K562 (cell line): ENCODE measurements around the gene KRTAP4-7. TPM values are rescaled to one million over a fixed set of nuclear protein-coding genes. Genes with fewer than 3 reads are reported as not detected.
A peak's percentile ranks its signal among the peaks of the same experiment; 100 is the strongest.

Source experiments
- ATAC-seq: fragments of 200-7000 bp; cut with Tn5 transposase; 3 replicates; pipeline ENCODE4 v1.9.1; 2020; ENCODE audit warnings: moderate library complexity
- BruUV-seq: library from RNA; stranded (reverse); fragments of 400-500 nt; replicated peaks from 2 replicates; lab custom pipeline; 2021; lab: Mats Ljungman, UMichigan
- CTCF ChIA-PET: fragments of 300-600 bp; formaldehyde crosslinking; extraction: SDS; loops from one replicate; lab custom pipeline; 2021; ENCODE audit warnings: low intra/inter-chr PET ratio; lab: Yijun Ruan, JAX
- POLR2A ChIA-PET: fragments of 300-600, 350-650 bp; sonication (Branson Sonifier 250); formaldehyde crosslinking; extraction: SDS; loops from one replicate; lab custom pipeline; 2021; ENCODE audit warnings: antibody characterized with exemption, inconsistent platforms; lab: Yijun Ruan, JAX
- DNase-seq, 4 experiments: peaks; one replicate each; pipeline versions ENCODE4 v3.0.0 to v3.0.0-alpha.2; 2011 to 2018; ENCODE audit warnings: low spot score in 3 of 4, mixed read lengths in 3 of 4; ENCODE audit errors: extremely low read depth in 1 of 4
- FAIRE-seq: peaks from 2 replicates; lab custom pipeline; 2011; peaks lifted over from hg19 to GRCh38; lab: Jason Lieb, UNC
- H2AFZ ChIP-seq: 2 replicates; pipeline ENCODE4 v1.6.0; 2011; ENCODE audit warnings: low read depth, low read length, control low read depth, inconsistent platforms
- H3K27ac ChIP-seq: fragments of 200-600 bp; 3 replicates; pipeline ENCODE4 v1.8.0; 2011; ENCODE audit warnings: low read depth, mild to moderate bottlenecking, control low read depth, inconsistent platforms, low read length, moderate library complexity, mixed read lengths; ENCODE audit errors: extremely low read depth
- H3K27me3 ChIP-seq, 2 experiments: fragments of 300-600 bp in 1 of 2; 2 replicates in 1 of 2; 3 replicates in 1 of 2; pipeline versions ENCODE4 v1.6.0 to v1.8.0; 2011; ENCODE audit warnings: inconsistent platforms in 2 of 2, low read length in 2 of 2, mild to moderate bottlenecking in 1 of 2, mixed read lengths in 1 of 2, moderate library complexity in 1 of 2; ENCODE audit not compliant: control insufficient read depth in 2 of 2, insufficient read depth in 2 of 2
- H3K36me3 ChIP-seq: fragments of 300-600 bp; 3 replicates; pipeline ENCODE4 v1.8.0; 2011; ENCODE audit warnings: mild to moderate bottlenecking, low read length, inconsistent platforms; ENCODE audit not compliant: control insufficient read depth, insufficient read depth
- H3K4me1 ChIP-seq, 2 experiments: fragments of 200-600 bp in 1 of 2; replicated peaks in 1 of 2; 2 replicates in 1 of 2; 3 replicates in 1 of 2; pipeline versions ENCODE4 v1.5.1 to v1.8.0; 2011; ENCODE audit warnings: inconsistent platforms in 2 of 2, low read length in 2 of 2, mild to moderate bottlenecking in 1 of 2, mixed read lengths in 1 of 2, moderate library complexity in 1 of 2; ENCODE audit not compliant: control insufficient read depth in 2 of 2, insufficient read depth in 2 of 2
- H3K4me2 ChIP-seq: 2 replicates; pipeline ENCODE4 v1.6.1; 2011; ENCODE audit warnings: low read length, control low read depth, inconsistent platforms, mixed read lengths; ENCODE audit not compliant: insufficient read depth
- H3K4me3 ChIP-seq: fragments of 200-600 bp; sonication (generic), shearing (Covaris generic); 2 replicates; pipeline ENCODE4 v1.5.1; 2016; ENCODE audit warnings: control low read depth, inconsistent platforms
- H3K79me2 ChIP-seq: fragments of 200-600 bp; 3 replicates; pipeline ENCODE4 v1.8.0; 2011; ENCODE audit warnings: low read length, inconsistent platforms; ENCODE audit not compliant: control insufficient read depth, insufficient read depth
- H3K9ac ChIP-seq, 2 experiments: 2 replicates each; pipeline versions ENCODE4 v1.6.0 to v1.6.1; 2011; ENCODE audit warnings: low read depth in 2 of 2, low read length in 2 of 2, control low read depth in 1 of 2, inconsistent platforms in 1 of 2, mild to moderate bottlenecking in 1 of 2, mixed read lengths in 1 of 2; ENCODE audit not compliant: insufficient read depth in 1 of 2
- H3K9me1 ChIP-seq: one replicate; pipeline ENCODE4 v1.6.0; 2011; ENCODE audit warnings: inconsistent platforms, mild to moderate bottlenecking, low read length, moderate library complexity; ENCODE audit not compliant: control insufficient read depth, insufficient read depth
- H3K9me3 ChIP-seq: replicated peaks from 2 replicates; pipeline ENCODE4 v1.5.1; 2011; ENCODE audit warnings: low read depth, low read length, inconsistent platforms; ENCODE audit not compliant: control insufficient read depth, insufficient read depth
- H4K20me1 ChIP-seq: replicated peaks from 2 replicates; pipeline ENCODE4 v1.6.1; 2011; ENCODE audit warnings: low read length, inconsistent platforms, mixed read lengths; ENCODE audit not compliant: control insufficient read depth, insufficient read depth
- EGR1 ChIP-seq: fragments of 450-650 bp; conservative IDR thresholded peaks from 2 replicates; pipeline ENCODE4 v1.6.1; 2017; ENCODE audit warnings: mild to moderate bottlenecking
- ELF4 ChIP-seq: fragments of 450-650 bp; formaldehyde crosslinking; IDR thresholded peaks from 2 replicates; pipeline ENCODE4 v1.4.0; 2022; ENCODE audit warnings: missing genetic modification characterization
- HIVEP1 ChIP-seq: fragments of 250-450 bp; sonication (Bioruptor Pico); IDR thresholded peaks from 2 replicates; pipeline ENCODE4 v1.4.0; 2020; ENCODE audit warnings: mild to moderate bottlenecking
- MYC ChIP-seq, 2 experiments: fragments of 250-450 bp in 1 of 2; sonication (Bioruptor Pico) in 1 of 2; IDR thresholded peaks; 2 replicates each; pipeline versions ENCODE4 v1.5.1 to v1.6.1; 2012 to 2021; ENCODE audit warnings: low read depth in 2 of 2, borderline replicate concordance in 1 of 2, improper control_type of control experiment in 1 of 2, low read length in 1 of 2, mild to moderate bottlenecking in 1 of 2, moderate library complexity in 1 of 2
- PHF8 ChIP-seq: fragments of 200-600 bp; sonication (generic); IDR thresholded peaks from 2 replicates; pipeline ENCODE4 v1.6.1; 2012; ENCODE audit warnings: mixed run types, mild to moderate bottlenecking, inconsistent platforms, low read length, moderate library complexity, borderline replicate concordance
- RAD21 ChIP-seq, 2 experiments: fragments of 250-450 bp in 1 of 2; fragments of 450-650 bp in 1 of 2; sonication (Bioruptor Pico) in 1 of 2; formaldehyde crosslinking in 1 of 2; IDR thresholded peaks in 1 of 2; conservative IDR thresholded peaks in 1 of 2; 2 replicates each; pipeline versions ENCODE4 v1.4.0 to v1.8.0; 2020 to 2022; ENCODE audit warnings: mild to moderate bottlenecking in 2 of 2, moderate library complexity in 1 of 2
- TCF3 ChIP-seq: sonication (generic); formaldehyde crosslinking; IDR thresholded peaks from 2 replicates; pipeline ENCODE4 v1.4.0; 2020; ENCODE audit warnings: mild to moderate bottlenecking, missing genetic modification reagents
- ZBTB7A ChIP-seq: IDR thresholded peaks from 2 replicates; pipeline ENCODE4 v1.6.1; 2011; ENCODE audit warnings: low read depth, mild to moderate bottlenecking, low read length, moderate library complexity, borderline replicate concordance; ENCODE audit not compliant: control insufficient read depth
- ZKSCAN3 ChIP-seq: fragments of 250-450 bp; sonication (Bioruptor Pico); IDR thresholded peaks from 2 replicates; pipeline ENCODE4 v1.4.0; 2020
- ZNF23 ChIP-seq: fragments of 250-450 bp; sonication (Bioruptor Pico); IDR thresholded peaks from 2 replicates; pipeline ENCODE4 v1.4.0; 2020; ENCODE audit warnings: mild to moderate bottlenecking
- WGBS: fragments of 100-300 bp; shearing (Covaris generic); methylation state at CpG from one replicate; pipeline ENCODE4 v1.1.6; 2016; ENCODE audit warnings: low coverage, mixed read lengths; ENCODE audit not compliant: insufficient coverage; ENCODE audit errors: missing lambda C conversion rate; 5-methylcytosine and 5-hydroxymethylcytosine counted together
- in situ Hi-C: fragments of 300-500 bp; cut with MboI; formaldehyde crosslinking; loops from 4 replicates; pipeline ENCODE4 v1.15.0; 2018; ENCODE audit warnings: inconsistent platforms, mixed read lengths
- intact Hi-C: fragments of 100-400 bp; cut with micrococcal nuclease; formaldehyde crosslinking; loops from 2 replicates; pipeline ENCODE4 v1.14.2; 2022
- polyA plus RNA-seq, 8 experiments: library from polyadenylated mRNA; depleted of rRNA in 4 of 8; stranded (reverse) in 5 of 8; unstranded in 3 of 8; fragments of >200 nt; fragmentation: Nextera tagmentation in 2 of 8; fragmentation: Illumina TruSeq in 1 of 8; extraction: Ambion mirVana in 2 of 8; extraction: Trizol in 1 of 8; gene quantifications; 2 replicates each; pipeline versions ENCODE4 v1.2.1 to v1.2.3, GENCODE V29; 2011 to 2014; ENCODE audit warnings: inconsistent platforms in 1 of 8, missing spikeins in 1 of 8
- total RNA-seq, 7 experiments: library from RNA; depleted of rRNA in 6 of 7; stranded (reverse); fragments of >200 nt in 6 of 7; fragmentation: Illumina TruSeq in 2 of 7; extraction: Trizol in 2 of 7; gene quantifications; 2 replicates each; pipeline versions ENCODE4 v1.2.1 to v1.2.3, GENCODE V29; 2011 to 2021; ENCODE audit warnings: low replicate concordance in 1 of 7
- TF ChIP-seq, protein P1 (sequence below): IDR thresholded peaks from 2 replicates; pipeline ENCODE4 v1.6.1; 2012; ENCODE audit warnings: low read depth, low read length, improper control_type of control experiment, borderline replicate concordance
- TF ChIP-seq, protein P2 (sequence below): IDR thresholded peaks from 2 replicates; pipeline ENCODE4 v1.6.1; 2016; ENCODE audit warnings: missing genetic modification characterization, missing compliant biosample characterization

Gene KRTAP4-7
- total and polyA plus RNA-seq, 9 of the 15 experiments (the other 6 are each of a cell fraction or from before 2014, with no cell fraction given): not detected

DNA sequence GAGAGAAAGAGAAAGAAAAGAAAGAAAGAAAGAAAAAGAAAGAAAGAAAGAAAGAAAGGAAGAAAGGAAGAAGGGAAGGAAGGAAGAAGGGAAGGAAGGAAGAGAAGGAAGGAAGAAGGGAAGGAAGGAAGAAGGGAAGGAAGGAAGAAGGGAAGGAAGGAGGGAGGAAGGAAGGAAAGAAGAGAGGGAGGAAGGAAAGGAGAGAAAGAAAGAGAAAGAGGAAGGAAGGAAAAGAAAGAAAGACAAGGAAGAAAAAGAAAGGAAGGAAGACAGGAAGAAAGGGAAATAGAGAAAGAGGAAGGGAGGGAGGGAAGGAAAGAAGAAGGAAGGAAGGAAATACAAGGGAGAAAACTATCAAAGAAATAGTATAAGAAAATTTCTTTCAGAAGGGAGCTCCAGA lies 7.2 kb upstream of the KRTAP4-7 start:
- CTCF ChIA-PET: no interaction called here
- H3K27me3 ChIP-seq: no peaks in the 10 kb centered on the region

GRCh38 chr17:41082626-41083025 lies 1.3 kb upstream of the KRTAP4-7 start:
- DNase-seq (no peak), ATAC-seq (no peak), FAIRE-seq (no peak)
- intact Hi-C loops (no loop called here), in situ Hi-C loops (no loop called here)
- no peaks in the 10 kb centered on the region for H3K79me2 ChIP-seq
- 0% methylated on average over 4 of the region's 4 CpGs for WGBS
- no peak for TF ChIP-seq RAD21 (CRISPR knock-in tag; conservative IDR thresholded peaks at IDR 0.05 in 1 of 2, IDR thresholded peaks at IDR 0.05 in 1 of 2)
- no peak for TF ChIP-seq ZNF23 (CRISPR knock-in tag)
- TF ChIP-seq HIVEP1: no peak
- TF ChIP-seq ZBTB7A: no peak
- TF ChIP-seq EGR1: no peak
- TF ChIP-seq MYC (IDR thresholded peaks at IDR 0.05; ENCODE audit: low read depth, low read length): no peak
- TF ChIP-seq MYC (CRISPR knock-in tag; IDR thresholded peaks at IDR 0.05; ENCODE audit: borderline replicate concordance, low read depth): no peak
- no peak for TF ChIP-seq PHF8
- no peak for TF ChIP-seq ZKSCAN3 (CRISPR knock-in tag)
- TF ChIP-seq, protein P1, sequence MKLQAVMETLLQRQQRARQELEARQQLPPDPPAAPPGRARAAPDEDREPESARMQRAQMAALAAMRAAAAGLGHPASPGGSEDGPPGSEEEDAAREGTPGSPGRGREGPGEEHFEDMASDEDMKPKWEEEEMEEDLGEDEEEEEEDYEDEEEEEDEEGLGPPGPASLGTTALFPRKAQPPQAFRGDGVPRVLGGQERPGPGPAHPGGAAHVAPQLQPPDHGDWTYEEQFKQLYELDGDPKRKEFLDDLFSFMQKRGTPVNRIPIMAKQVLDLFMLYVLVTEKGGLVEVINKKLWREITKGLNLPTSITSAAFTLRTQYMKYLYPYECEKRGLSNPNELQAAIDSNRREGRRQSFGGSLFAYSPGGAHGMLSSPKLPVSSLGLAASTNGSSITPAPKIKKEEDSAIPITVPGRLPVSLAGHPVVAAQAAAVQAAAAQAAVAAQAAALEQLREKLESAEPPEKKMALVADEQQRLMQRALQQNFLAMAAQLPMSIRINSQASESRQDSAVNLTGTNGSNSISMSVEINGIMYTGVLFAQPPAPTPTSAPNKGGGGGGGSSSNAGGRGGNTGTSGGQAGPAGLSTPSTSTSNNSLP: no peak
- H3K4me2 ChIP-seq: no peak overlapping the region
- H3K9me1 ChIP-seq: no peaks in the 10 kb centered on the region
- H3K4me1 ChIP-seq: no peaks in the 10 kb centered on the region
- H3K4me3 ChIP-seq: no peak overlapping the region
- no peak overlapping the region for H3K27ac ChIP-seq
- CTCF ChIA-PET: no interaction called here
- H3K9me3 ChIP-seq: no peaks in the 10 kb centered on the region
- H4K20me1 ChIP-seq: no peaks in the 10 kb centered on the region
- no peaks in the 10 kb centered on the region for H3K36me3 ChIP-seq
- H2AFZ ChIP-seq: no peak overlapping the region
- H3K9ac ChIP-seq: no peak overlapping the region
- POLR2A ChIA-PET: no interaction called here
- H3K27me3 ChIP-seq: no peaks in the 10 kb centered on the region
- no TSS peak for BruUV-seq

More for the DNA sequence above, 7.2 kb upstream of the KRTAP4-7 start:
- H3K9me1 ChIP-seq: no peaks in the 10 kb centered on the region
- in situ Hi-C loops: no loop called here
- TF ChIP-seq, protein P2, sequence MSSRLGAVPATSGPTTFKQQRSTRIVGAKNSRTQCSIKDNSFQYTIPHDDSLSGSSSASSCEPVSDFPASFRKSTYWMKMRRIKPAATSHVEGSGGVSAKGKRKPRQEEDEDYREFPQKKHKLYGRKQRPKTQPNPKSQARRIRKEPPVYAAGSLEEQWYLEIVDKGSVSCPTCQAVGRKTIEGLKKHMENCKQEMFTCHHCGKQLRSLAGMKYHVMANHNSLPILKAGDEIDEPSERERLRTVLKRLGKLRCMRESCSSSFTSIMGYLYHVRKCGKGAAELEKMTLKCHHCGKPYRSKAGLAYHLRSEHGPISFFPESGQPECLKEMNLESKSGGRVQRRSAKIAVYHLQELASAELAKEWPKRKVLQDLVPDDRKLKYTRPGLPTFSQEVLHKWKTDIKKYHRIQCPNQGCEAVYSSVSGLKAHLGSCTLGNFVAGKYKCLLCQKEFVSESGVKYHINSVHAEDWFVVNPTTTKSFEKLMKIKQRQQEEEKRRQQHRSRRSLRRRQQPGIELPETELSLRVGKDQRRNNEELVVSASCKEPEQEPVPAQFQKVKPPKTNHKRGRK: peak; percentile 87
- TF ChIP-seq TCF3 (CRISPR knock-in tag) (no peak), ELF4 (0 out of 2 replicates have a peak, but pooled peaks have one; percentile 44)
- H3K9me3 ChIP-seq: no peaks in the 10 kb centered on the region
- no TSS peak for BruUV-seq
- intact Hi-C loops: no loop called here
- no peak overlapping the region for H3K4me3 ChIP-seq
- DNase-seq (no peak), ATAC-seq (no peak), FAIRE-seq (no peak)
- no peaks in the 10 kb centered on the region for H3K36me3 ChIP-seq
- POLR2A ChIA-PET: no interaction called here
- H3K9ac ChIP-seq: no peak overlapping the region
- H4K20me1 ChIP-seq: no peaks in the 10 kb centered on the region
- no peaks in the 10 kb centered on the region for H3K4me1 ChIP-seq
- H3K79me2 ChIP-seq: no peaks in the 10 kb centered on the region
- H3K4me2 ChIP-seq: no peak overlapping the region
- no peak overlapping the region for H3K27ac ChIP-seq
- no peak overlapping the region for H2AFZ ChIP-seq
